HG03039 (cell line): ENCODE data around the gene NT5C3B.
A peak's percentile ranks its signal among the peaks of the same experiment; 100 is the strongest.
"Not testable (repeated sequence)": the region's sequence is repeated elsewhere in the genome, so short reads cannot be mapped to it uniquely, and the experiment has no call there.

Experiments
- ATAC-seq: cut with Tn5 transposase; IDR thresholded peaks from one replicate; pipeline ENCODE4 v1.9.1; 2021; ENCODE audit warnings: mild to moderate bottlenecking, moderate library complexity; ENCODE audit not compliant: unreplicated experiment

NT5C3B gene

DNA sequence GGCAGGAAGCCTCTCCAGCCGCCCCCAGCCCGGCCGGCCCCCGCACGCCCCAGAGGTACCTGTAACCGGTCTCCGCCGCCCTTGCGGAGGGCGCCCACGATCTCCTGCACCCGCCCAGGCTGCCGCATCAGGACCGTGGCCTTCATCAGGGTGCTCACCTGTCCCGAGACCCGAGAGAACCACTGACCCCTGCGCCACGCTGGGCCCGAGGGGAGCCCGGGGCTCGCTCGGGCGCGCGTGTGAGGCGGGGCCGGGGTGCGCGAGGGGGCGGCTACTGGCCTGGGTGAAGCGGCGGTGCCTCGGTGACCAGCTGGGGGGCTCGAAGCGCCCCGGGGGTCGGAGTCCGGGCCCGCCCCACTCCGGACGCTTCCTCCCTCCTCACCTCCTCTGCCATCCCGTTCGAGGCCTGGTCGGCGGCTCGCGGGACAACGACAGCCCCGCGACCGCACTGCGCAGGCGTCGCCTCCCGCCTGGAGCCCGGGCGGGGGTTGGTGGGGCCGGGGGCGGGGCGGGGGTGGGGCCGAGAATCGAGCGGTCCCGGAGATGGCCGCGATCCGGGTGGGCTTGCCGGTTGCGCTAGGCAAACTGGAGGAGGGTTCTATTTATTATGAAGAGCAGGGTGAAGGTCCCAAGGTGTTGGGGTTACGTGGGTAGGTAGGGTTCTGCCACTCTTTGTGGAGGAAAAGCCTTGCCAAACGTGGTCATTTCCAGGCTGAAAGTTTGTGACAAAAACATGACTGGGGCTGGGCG lies at the start of gene NT5C3B:
TSS of gene NT5C3B (minus strand) at position 433 of the 750 bp plus-strand sequence. CDS start at position 394, 39 bp downstream.
- no peak for ATAC-seq

DNA sequence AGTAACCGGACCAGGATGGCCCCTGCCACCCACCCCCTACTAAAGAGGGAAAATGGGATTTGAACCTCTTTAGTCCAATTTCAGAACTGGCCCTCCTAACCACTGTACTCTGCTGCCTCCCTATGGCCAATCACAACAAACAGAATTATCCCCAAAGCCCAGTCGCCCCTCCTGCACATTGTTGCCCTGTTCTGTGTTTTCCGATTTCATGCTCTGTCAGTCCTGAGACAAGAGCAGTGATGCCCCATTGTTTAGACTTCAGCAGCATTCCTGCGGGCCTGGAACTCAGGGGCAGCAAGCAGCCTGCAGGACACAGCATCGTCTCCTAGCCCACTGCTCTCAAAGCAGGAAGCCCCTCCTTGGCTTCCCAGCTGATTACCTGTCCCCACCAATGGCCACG lies 49.7 kb upstream of the NT5C3B start:
- no peak for ATAC-seq

DNA sequence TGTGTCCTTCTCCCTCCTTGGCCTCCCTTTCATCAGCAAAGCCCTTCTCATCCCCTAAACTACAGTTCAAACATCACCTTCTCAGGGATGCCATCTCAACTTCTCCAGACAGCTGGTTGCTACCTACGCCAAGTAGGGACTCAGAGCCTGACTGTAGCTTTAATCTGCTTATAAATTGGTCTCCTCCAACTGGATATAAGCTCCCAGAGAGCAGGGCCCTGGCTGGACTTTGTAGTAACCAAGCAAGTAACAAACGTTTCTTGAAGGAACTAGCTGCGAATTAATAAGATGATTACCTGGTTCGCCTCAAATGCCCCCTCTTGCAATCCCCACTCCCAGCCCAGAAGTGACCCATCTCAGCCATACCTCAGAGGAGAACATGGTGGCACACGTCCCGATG lies 46.7 kb upstream of the NT5C3B start:
- ATAC-seq: no peak

DNA sequence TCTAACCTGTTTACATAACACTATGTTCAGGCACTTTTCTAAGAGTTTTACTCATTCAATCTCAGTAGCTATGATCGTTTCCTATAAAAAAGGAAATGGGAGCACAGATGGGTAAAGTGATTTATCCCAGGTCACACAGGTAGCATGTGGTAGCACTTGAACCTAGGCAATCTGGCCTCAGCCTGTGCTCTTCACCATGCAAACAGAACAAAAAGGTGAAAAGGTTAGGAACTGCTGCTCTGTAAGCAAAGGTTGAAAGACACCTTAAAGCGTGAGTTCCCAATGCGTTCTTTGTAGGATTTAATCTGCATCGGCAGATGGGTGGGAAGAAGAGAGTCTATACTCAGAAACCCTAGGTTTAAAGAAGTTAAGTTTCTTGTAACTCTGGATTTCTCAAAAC lies 44.1 kb upstream of the NT5C3B start:
- ATAC-seq: no peak

DNA sequence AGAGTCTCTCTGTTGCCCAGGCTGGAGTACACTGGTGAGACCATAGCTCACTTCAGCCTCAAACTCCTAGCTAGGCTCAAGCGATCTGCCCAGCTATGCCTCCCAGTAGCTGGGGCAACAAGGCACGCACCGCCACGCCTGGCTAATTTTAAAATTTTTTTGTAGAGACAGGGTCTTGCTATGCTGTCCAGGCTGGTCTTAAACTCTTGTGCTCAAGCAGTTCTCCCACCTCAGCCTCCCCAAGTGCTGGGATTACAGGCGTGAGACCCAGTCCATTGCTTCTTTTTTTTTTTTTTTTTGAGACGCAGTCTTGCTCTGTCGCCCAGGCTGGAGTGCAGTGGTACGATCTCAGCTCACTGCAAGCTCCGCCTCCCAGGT lies 38.2 kb upstream of the NT5C3B start:
- ATAC-seq: not testable (repeated sequence)

DNA sequence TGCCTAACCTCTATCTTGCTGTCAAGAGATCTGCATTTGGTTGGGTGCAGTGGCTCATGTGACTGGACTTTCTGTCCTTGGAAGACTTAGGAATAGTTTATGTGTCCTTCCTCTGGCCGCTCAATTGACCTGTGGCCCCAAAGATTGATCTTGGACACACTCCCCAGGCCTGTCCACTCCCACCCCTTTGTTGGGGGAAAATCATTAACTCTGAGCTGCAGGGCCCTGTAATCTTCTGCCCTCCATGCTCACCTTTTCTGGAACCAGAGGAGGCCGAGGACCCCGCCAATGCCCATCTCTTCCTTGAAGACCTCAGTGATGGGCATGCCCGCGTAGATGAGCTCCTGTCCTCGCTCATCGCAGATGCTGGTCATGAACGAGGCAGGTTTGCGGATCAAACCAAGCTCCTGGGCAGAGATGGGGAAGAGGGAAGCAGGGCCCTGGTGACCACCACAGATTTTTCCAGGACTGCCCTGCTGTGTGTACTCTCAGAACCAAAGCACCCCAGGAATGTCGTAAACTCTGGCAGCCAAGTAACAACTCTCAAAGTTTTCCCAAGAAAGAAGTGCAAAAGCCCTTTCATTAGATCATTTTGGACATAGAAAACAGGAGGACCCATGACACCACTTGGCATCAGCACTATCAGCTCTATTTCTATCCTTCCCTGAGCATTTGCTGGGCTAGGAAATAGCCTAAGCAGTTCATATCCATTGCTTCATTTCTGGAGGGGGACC lies 37.7 kb upstream of the NT5C3B start:
- no peak for ATAC-seq

DNA sequence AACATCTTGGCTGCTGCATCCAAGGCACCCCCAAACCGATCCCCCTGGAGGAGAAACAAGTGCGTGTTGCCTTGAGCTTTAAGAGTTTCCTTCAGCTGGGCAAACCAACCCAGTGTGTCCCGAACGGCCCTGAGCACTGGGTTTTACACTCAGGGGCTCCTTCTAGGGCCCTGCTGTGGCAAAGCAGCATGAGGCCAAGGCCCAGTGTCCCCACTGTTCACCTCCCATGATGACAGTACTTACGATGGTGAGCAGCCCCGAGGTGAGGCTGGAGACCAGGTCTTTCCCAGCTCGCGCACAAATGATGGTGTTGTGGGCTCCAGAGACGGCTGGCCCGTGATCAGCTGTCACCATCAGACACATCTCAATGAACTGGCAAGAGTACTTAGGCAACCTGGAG lies 35.8 kb upstream of the NT5C3B start:
- no peak for ATAC-seq

DNA sequence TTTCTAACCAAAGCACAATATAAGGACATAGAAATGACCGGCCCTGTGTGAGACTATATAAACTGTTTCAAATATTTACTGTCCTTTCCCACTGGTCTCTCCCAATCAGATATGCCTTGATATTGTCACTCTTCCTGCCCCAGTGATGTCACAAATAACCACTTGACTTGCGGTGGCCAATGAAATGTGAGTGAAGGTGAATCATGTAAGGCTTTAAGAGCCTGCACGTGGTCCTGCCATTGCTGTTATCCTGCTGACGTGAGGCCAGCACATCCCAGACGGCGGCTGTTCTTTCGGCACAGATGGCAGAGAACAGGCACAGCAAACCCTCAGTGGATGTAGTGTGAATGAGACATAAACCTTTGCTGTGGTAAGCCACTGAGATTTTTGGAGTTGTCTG lies 34.6 kb upstream of the NT5C3B start:
- no peak for ATAC-seq

DNA sequence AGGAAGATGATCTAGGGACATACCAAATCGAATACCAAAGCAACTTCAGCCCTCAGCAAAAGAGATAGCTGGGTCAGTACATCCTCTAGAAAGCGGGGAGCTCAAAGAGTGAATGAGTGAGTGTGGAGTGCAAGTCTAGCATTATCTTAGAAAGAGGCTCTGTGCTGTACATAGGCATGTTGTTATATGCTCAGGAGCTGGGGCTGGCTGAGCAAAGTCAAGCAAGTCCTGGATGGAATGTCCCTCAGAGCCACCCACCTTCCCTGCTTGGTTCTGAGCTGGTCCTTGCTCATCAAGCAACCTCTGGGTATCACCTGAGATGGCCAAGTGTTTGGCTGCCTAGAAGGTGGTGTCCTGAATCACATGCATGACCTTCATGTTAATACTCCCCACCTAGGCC lies 34.1 kb upstream of the NT5C3B start:
- ATAC-seq: no peak

DNA sequence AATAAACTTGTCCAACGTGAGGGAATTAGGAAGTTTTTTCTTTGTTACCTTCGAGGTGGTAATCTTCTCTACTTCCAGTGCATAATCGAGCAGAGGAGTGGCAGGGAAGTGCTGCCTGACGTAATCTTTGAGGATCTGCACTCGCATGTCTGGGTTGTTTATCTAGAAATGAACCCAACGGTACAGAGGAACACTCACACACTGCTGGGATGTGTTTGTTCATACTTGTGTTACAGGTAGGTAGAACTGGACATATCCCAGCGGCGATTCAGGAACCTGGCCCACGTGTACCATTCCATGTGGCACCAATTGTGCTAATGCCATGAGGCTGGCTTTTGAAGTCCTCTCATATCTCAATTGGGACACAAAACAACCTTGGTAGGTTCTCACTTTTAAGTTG lies 33.4 kb upstream of the NT5C3B start:
- no peak for ATAC-seq

DNA sequence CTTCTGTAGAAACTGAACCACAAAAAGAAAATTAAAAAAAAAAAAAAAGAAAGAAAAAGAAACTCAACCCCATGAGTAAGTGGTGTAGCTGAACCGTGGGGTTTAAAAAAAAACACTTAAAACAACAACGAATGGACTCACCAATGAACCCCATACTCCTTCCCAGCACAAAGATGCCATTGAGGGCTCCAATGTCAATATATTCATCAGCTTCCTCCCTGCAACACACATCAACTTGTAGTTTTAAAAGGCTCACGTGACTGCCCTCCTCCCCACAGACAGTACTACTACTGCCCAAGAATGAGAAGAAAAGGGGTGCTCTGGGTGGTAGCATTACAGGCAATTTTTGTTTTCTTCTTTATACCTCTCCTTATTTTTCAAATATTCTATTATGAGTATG lies 32.5 kb upstream of the NT5C3B start:
- no peak for ATAC-seq

DNA sequence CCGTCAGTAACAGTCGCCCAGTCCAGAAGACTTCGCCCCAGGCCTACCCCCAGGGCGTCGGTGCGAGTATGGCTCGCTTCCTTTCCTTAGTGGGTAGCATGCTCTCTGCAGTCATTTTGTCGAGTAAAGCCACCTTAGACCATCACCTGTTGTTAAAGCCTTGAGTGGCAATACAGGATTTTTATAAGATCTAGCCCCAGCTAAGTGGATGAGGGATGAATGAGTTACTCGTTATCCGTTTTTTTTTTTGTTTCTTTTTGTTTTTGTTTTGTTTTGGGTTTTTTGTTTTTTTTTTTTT lies 29.5 kb upstream of the NT5C3B start:
- no peak for ATAC-seq

DNA sequence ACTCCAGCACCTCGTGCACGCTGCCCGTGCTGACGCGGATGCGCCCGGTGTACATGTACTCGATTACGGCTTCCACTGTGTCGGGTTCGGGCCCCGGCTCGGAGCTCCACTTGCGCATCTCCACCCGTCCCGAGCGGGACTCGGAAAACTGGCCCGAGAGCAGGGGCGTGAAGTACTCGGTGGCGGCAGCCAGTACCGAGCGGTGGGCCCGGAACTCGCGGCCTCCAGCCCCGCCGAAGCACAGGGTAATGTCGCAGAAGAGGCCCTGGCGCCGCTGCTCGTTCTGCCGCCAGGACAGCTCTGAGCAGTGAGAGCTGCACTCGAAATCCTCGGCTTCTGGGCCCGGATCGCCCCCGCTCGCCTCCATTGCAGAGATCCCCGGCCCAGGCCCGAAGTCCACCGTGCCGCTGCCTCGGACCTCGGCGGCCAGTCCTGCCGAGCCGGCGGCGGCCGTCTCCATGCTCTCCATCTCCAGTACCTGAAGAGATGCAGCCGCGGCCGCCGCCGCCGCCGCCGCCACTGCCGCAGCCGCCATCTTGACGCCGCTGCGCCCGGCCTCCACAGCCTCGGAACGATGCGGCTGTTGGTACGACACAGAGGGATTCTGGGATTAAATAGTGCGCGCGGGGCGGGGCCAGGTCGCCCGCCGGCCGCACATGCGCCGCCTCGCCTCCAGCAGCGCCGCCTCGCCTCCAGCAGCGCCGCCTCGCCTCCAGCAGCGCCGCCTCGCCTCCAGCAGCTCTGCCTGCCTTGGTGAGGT lies 29.0 kb upstream of the NT5C3B start, which contains the start of gene KLHL11:
TSS of gene KLHL11 (minus strand) at position 588 of the 760 bp plus-strand sequence. CDS start at position 535, 53 bp downstream.
- peak; percentile 74 for ATAC-seq

DNA sequence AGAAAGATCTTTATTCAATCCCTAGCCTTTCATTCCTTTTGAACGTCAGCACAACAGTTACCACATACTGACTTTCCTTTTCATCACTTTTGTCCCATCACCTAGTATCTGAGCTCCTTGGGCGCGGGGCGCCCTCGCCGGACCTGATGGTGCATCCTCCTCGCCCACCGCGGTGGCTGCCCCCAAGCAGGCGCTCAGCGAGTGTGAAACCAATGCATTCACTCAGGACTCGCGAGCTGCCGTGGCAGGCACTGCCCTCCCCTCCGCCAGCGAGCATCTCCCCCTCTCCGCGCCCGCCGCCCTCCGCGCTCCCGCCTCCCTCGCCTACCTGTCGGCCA lies 28.4 kb upstream of the NT5C3B start:
- ATAC-seq: no peak

DNA sequence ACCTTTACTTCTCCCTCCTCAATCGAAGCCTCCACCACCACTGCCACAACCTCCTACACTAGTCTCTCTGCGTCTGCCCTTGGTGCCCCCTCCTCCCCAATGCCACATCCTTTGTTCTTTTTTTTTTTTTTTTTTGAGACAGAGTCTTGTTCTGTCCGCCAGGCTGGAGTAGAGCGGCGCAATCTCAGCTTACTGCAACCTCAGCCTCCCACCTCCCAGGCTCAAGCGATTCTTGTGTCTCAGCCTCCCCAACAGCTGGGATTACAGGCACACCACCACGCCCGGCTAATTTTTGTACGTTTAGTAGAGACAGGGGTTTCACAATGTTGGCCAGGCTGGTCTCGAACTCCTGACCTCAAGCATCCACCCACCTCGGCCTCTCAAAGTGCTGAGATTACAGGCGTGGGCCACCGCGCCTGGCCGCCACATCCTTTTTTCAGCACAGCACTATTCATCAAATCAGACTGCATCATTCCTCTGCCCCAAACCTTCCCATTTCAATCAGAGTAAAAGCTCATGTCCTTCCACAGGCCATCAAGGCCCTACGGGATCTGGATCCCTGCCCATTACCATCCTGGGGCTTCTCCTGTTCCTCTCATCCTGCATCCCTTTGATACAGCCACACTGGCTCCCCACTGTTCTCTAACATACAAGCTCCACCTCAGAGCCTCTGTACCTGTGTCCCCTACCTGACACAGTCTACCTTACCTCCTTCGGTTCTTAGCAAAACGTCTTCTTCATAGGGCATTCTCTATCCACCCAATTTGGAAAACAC lies 27.2 kb upstream of the NT5C3B start:
- ATAC-seq: no peak

DNA sequence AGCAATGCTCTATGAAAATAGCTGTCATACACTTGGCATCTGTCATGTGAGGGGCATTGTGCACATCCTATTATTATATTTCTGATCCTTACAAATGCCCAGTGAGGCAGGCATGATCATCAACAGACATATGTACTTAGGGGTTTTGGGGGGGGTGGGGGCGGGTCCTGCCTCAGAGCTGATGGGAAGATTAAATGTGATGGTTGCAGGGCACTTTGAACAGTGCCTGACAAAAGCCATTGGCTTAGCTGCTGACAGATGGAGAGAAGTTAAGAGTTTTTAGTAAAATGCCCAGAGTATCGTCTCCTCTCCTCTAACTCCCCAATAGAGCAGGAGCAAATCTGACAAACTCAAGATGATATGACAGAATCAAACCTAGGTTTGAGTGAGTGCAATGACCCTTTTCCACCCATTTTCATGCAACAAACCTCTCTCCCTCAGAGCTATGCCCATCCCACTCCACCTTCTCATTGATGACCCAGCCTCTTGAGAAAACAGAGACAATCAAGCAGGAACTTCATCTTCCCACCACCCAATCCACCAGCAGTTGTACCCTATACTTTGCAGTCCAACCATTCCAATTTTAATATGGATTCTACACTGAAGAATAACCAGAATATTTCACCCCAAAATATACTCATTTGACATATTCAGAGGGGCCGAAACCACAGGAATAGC lies 24.4 kb upstream of the NT5C3B start:
- ATAC-seq: no peak

DNA sequence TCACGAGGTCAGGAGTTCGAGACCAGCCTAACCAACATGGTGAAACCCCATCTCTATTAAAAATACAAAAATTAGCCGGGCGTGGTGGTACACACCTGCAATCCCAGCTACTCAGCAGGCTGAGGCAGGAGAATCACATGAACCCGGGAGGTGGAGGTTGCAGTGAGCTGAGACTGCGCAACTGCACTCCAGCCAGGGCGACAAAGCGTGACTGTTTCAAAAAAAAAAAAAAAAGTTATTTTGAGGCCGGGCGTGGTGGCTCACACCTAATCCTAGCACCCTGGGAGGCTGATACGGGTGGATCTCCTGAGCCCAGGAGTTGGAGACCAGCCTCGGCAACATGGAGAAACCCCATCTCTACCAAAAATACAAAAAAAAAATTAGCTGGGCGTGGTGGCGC lies 15.3 kb upstream of the NT5C3B start:
- ATAC-seq: not testable (repeated sequence)

DNA sequence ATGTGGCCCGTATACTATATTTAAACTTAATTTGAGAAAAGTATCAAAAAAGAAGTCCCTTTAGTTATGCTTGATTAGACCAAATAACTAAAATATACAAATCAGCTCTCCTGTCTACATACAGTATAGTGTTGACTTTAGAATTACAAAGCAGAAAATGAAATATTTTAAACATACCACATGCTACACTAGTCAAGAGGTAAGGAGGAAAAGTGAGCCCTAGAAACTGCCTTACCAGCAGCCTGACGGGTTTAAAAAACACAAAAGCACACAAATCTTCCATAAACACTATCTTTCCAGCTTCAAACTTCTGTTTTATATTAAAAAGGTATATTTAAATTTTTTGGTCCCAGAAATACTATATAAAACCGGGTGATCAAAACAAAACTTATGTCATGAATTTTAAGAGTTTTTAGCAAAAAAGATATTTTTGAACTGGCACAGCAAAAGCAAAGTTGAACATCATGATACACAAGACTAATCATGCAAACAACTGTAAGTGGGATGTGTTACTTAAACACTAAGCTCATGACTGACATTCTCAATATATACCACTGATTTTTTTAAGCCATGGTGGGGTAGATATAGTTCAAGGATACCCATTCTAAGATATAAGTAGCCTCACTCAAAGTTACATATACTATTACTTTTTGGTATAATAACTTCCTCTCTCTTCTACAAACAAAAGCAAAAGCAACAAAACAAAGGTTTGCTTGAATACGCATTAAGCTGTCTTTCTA lies 13.4 kb upstream of the NT5C3B start:
- no peak for ATAC-seq

DNA sequence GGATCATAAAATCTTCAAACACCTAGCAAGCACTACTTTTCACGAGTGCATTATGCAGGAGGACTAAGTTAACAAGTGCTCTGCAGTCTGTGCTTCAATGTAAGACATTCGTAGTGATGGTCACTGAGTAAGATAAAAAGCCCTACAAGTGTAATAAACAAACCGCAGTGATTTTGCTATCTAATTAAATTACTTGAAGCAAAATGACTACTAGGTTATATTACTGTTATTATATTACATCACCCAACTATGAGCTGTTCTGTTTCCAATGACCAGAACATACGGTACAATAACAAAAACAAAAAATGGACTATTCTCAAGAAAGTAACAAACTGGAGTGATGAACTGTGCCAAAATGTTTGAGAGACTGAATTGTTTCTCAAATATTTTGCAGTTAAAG lies 12.8 kb upstream of the NT5C3B start:
- ATAC-seq: no peak

DNA sequence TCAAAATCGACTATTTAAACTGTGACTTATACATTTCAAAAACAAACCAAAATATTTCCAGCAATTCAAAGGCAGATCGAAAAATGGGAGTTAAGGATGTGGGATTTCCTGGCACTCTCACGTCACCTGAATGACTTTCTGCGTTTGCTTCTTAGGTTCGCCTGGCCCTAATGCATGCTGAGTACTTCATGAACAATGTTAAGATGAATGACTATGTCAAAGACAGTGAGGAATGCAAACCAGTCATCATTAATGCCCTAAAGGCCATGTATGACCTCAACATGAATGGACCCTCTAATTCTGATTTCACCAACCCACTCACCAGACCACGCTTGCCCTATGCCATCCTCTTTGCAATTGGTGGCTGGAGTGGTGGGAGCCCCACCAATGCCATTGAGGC lies 8.9 kb upstream of the NT5C3B start:
- no peak for ATAC-seq
